Stomach (tissue), 4 donors: ENCODE data around the gene ATP6V1B1.

ENCODE experiments used
- EP300 ChIP-seq: sonication (generic); formaldehyde crosslinking; IDR thresholded peaks from one replicate; pipeline ENCODE4 v1.6.1; 2017; ENCODE audit warnings: antibody characterized with exemption
- POLR2A ChIP-seq, 4 donors: fragments of 450-650 bp; IDR thresholded peaks; one replicate each; pipeline ENCODE4 v1.6.1; 2016; ENCODE audit warnings: antibody characterized with exemption in 4 of 4, control low read depth in 2 of 4, mild to moderate bottlenecking in 1 of 4, moderate library complexity in 1 of 4
- POLR2AphosphoS5 ChIP-seq, 3 donors: sonication (generic); formaldehyde crosslinking; IDR thresholded peaks; one replicate each; pipeline ENCODE4 v1.6.1; 2016; ENCODE audit warnings: antibody characterized with exemption in 3 of 3
- TF ChIP-seq, protein P1 (sequence below), 7 experiments: fragments of 450-650 bp in 4 of 7; fragments of 200-600 bp in 3 of 7; sonication (generic) in 3 of 7; IDR thresholded peaks; one replicate each; pipeline ENCODE4 v1.5.1; 2016 to 2019; ENCODE audit warnings: antibody characterized with exemption in 7 of 7, control low read depth in 2 of 7, mild to moderate bottlenecking in 1 of 7

GRCh38 chr2:71008342-71008741 is 72.6 kb downstream of the ATP6V1B1 start:
- TF ChIP-seq POLR2A (IDR thresholded peaks at IDR 0.05) (no peak), EP300 (no peak), POLR2AphosphoS5 (IDR thresholded peaks at IDR 0.05) (no peak)
- TF ChIP-seq, protein P1, sequence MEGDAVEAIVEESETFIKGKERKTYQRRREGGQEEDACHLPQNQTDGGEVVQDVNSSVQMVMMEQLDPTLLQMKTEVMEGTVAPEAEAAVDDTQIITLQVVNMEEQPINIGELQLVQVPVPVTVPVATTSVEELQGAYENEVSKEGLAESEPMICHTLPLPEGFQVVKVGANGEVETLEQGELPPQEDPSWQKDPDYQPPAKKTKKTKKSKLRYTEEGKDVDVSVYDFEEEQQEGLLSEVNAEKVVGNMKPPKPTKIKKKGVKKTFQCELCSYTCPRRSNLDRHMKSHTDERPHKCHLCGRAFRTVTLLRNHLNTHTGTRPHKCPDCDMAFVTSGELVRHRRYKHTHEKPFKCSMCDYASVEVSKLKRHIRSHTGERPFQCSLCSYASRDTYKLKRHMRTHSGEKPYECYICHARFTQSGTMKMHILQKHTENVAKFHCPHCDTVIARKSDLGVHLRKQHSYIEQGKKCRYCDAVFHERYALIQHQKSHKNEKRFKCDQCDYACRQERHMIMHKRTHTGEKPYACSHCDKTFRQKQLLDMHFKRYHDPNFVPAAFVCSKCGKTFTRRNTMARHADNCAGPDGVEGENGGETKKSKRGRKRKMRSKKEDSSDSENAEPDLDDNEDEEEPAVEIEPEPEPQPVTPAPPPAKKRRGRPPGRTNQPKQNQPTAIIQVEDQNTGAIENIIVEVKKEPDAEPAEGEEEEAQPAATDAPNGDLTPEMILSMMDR (IDR thresholded peaks at IDR 0.05) = no peak
